ENCODE data around the gene MORN5. TPM values are rescaled to one million over a fixed set of nuclear protein-coding genes. Genes with fewer than 3 reads are reported as not detected.

Gene MORN5
- not detected in 2 replicates for total RNA-seq
- total RNA-seq (2013) = not detected
- not detected in 2 replicates for polyA plus RNA-seq
- not detected in 2 replicates for polyA minus RNA-seq

DNA sequence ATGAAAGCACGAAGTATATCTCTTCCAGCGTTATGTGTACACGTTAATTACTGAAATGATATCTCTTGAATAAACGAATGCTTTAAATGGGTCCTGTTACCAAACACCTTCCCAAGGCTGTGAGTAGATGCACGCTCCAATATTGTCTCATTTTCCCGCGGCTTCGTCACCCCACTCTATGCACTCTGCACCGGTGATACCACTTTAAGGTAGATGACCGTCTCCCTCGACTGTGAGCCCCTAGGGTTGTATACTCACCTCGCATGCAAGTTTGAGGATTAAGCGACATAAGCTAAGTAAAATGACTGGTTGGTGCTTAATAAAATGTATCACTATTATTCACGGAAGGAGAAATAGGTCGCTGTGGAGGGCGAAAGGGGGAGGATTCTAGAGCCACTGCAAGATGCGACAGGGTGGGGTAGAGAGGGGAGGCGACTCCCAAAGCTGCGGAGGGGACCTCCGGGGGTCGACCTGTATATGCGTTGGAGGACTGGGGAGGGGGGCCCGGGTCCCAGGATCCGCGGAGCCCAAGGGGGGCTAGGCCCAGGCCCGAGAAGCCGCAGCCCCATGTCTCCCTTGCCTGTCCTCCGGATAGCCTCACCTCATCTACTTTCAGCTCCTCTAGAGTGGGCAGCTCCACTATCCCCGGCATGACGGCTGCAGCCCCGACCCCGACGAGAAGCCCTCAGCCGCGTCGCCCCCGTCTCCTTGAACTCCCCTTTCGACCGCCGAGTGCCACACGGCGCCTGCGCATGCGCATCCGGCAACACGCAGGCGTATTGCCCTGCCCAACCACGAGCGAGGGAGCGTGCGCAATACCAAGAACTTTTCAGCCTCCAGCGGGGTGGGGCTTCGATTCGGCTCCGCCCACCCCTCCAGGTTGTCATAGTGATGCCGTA lies at the start of gene MORN5, which contains the start of gene NDUFA8:
Gene MORN5, plus strand, starts transcription at position 883 of the 899 bp plus-strand sequence. CDS start 65 bp downstream, outside the sequence.
Gene NDUFA8, minus strand, starts transcription at position 754 of the 899 bp plus-strand sequence. Its CDS starts 102 bp downstream, at position 652.
- H3K27ac Mint-ChIP-seq = peak within 1 kb of the TSS; percentile 92
- Histone ChIP-seq H3K36me3 (replicated peaks in 1 of 2; ENCODE audit: control extremely low read depth in 1 of 2, control insufficient read depth in 1 of 2, extremely low read depth in 1 of 2, insufficient read depth in 2 of 2, low read length in 1 of 2) (no peaks in the 10 kb centered on the region), H3K79me2 (ENCODE audit: control insufficient read depth, insufficient read depth, low read length) (peaks cover 34% of the 10 kb centered on the region), H3K27ac (ENCODE audit: low read length in 2 of 2) (peak within 1 kb of the TSS; percentile 73 to 83), H3K9ac (ENCODE audit: low read length) (peak within 1 kb of the TSS; percentile 90), H4K20me1 (ENCODE audit: control insufficient read depth, insufficient read depth, low read length, poor library complexity, severe bottlenecking) (no peaks in the 10 kb centered on the region), H3K4me3 (ENCODE audit: control extremely low read depth in 1 of 5, extremely low read depth in 1 of 5, insufficient read depth in 1 of 5, low read depth in 2 of 5, low read length in 4 of 5) (peak within 1 kb of the TSS; percentile 69 to 97 (median 91)), H3K9me3 (ENCODE audit: control extremely low read depth in 1 of 3, control insufficient read depth in 2 of 3, insufficient read depth in 1 of 3, low read length in 2 of 3) (peaks cover 0 to 2% (median 1%) of the 10 kb centered on the region in 3 donors), H3K4me2 (replicated peaks; ENCODE audit: low read depth, low read length, poor library complexity, severe bottlenecking) (peak within 1 kb of the TSS; percentile 77), H3K4me1 (ENCODE audit: control insufficient read depth in 2 of 2, insufficient read depth in 2 of 2, low read length in 2 of 2) (peaks cover 9% of the 10 kb centered on the region in 2 donors), H2AFZ (ENCODE audit: insufficient read depth, low read depth, low read length, poor library complexity, severe bottlenecking) (peak within 1 kb of the TSS; percentile 88), H3K27me3 (replicated peaks in 1 of 4; ENCODE audit: control extremely low read depth in 1 of 4, control insufficient read depth in 3 of 4, insufficient read depth in 4 of 4, low read length in 3 of 4) (peaks cover 0 to 19% (median 0%) of the 10 kb centered on the region in 4 experiments)
- peak; percentile 97 for ATAC-seq (ENCODE audit: low read depth)
- H3K4me3 Mint-ChIP-seq = peak within 1 kb of the TSS; percentile 96
- ChIA-PET CTCF (interaction anchor here (0.7 to 2.1 kb wide), 7 partner anchors 33 to 1327 kb away, joined by 3 to 5 read pairs (median 3); no protein-coding TSS in a partner anchor), POLR2A (interaction anchor here (1.3 kb wide), 1 partner anchor 106 kb away, joined by 4 read pairs; the partner anchor contains the start of genes MRRF and RBM18)
- no peak for TF ChIP-seq EZH2 (IDR thresholded peaks at IDR 0.05; ENCODE audit: borderline replicate concordance, insufficient read depth, low read depth, low read length, poor library complexity, severe bottlenecking)
- TF ChIP-seq, protein P1, sequence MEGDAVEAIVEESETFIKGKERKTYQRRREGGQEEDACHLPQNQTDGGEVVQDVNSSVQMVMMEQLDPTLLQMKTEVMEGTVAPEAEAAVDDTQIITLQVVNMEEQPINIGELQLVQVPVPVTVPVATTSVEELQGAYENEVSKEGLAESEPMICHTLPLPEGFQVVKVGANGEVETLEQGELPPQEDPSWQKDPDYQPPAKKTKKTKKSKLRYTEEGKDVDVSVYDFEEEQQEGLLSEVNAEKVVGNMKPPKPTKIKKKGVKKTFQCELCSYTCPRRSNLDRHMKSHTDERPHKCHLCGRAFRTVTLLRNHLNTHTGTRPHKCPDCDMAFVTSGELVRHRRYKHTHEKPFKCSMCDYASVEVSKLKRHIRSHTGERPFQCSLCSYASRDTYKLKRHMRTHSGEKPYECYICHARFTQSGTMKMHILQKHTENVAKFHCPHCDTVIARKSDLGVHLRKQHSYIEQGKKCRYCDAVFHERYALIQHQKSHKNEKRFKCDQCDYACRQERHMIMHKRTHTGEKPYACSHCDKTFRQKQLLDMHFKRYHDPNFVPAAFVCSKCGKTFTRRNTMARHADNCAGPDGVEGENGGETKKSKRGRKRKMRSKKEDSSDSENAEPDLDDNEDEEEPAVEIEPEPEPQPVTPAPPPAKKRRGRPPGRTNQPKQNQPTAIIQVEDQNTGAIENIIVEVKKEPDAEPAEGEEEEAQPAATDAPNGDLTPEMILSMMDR (IDR thresholded peaks at IDR 0.05) = no peak
- peaks cover 6% of the 10 kb centered on the region for H3K9me3 Mint-ChIP-seq (ENCODE audit: insufficient read depth)
- intact Hi-C loops (cut with micrococcal nuclease) = loop anchor here (1.0 to 5.0 kb wide), 4 partner anchors 66 to 1582 kb away; partner anchors contain the start of genes MRRF, PDCL, RBM18 and TTLL11
- 2% methylated on average over 48 of the region's 56 CpGs for WGBS (ENCODE audit: insufficient coverage)
- peaks cover 23% of the 10 kb centered on the region for H3K27me3 Mint-ChIP-seq
- DNase-seq = peak; percentile 97
- peaks cover 35% of the 10 kb centered on the region for H3K4me1 Mint-ChIP-seq
